ENCODE results near the gene RAB4B.
"Not testable (repeated sequence)": the region's sequence is repeated elsewhere in the genome, so short reads cannot be mapped to it uniquely, and the experiment has no call there.

RAB4B gene, protein sequence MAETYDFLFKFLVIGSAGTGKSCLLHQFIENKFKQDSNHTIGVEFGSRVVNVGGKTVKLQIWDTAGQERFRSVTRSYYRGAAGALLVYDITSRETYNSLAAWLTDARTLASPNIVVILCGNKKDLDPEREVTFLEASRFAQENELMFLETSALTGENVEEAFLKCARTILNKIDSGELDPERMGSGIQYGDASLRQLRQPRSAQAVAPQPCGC

DNA sequence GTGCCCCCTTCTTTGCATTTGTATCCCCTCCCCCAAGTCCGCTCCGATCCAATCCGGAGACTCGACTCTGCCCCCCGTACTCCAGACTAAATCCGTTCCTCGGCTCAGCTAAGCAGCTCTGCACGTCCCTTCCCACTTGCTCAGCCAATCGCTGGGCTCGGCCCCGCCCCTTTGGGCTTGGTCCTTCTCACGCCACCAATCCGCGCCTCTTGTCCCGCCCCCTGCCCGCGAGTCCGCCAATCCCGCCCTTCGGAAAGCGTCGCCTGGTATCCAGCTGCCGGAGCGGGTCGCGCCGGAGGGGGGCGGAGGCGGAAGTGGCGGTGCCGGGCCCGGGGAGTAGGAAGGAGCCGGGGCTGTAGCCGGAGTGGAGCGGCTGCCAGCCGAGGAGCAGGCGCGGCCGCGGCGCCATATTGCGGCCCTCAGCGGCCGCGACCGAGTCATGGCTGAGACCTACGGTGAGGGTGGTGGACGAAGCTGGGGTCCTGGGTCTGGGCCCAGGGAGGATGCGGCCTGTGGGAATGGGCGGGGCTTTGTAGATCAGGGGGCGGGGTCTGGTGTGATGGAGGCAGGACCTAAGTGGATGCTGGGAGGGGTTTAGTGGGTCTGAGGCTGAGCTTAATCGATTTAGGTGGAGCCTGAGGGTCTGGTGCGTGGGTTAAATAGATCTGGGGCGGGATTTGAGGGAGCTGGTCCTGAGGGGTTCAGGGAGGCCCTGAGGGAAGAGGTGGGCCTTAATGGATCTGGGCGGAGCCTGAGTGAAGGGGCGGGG lies at the start of gene RAB4B:
Gene RAB4B (plus strand): TSS at position 311 of the 769 bp plus-strand sequence. CDS start 129 bp downstream, at position 440.
- Histone ChIP-seq H3K36me3 (ENCODE audit: control insufficient read depth in 2 of 2, insufficient read depth in 2 of 2, low read length in 2 of 2) (peaks cover 0 to 3% of the 10 kb centered on the region in 2 donors), H3K4me1 (ENCODE audit: control insufficient read depth, insufficient read depth, low read length) (peaks cover 15% of the 10 kb centered on the region), H3K27ac (ENCODE audit: low read length) (peak within 1 kb of the TSS; percentile 98), H3K27me3 (ENCODE audit: control insufficient read depth in 1 of 2, insufficient read depth in 2 of 2, low read length in 2 of 2) (no peaks in the 10 kb centered on the region), H3K4me3 (ENCODE audit: low read length in 2 of 2) (peak within 1 kb of the TSS; percentile 78 to 93), H3K9ac (ENCODE audit: low read length in 2 of 2) (peak within 1 kb of the TSS; percentile 95 to 98), H3K9me3 (ENCODE audit: control insufficient read depth in 2 of 2, low read length in 2 of 2) (no peaks in the 10 kb centered on the region)

DNA sequence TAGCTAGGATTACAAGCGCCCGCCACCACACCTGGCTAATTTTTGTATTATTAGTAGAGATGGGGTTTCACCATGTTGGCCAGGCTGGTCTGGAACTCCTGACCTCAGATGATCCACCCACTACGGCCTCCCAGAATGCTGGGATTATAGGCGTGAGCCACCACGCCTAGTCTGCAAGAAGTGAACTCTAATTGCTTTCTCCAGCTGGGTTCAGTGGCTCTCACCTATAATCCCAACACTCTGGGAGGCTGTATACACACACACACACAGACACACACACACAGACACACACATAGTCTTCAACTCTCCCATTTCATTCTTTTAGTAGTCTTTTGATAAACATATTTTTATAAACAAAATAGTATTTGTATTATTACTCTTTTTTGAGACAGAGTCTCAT lies 48.0 kb upstream of the RAB4B start:
- H3K4me3 ChIP-seq (ENCODE audit: low read length in 2 of 2); H3K4me1 ChIP-seq (ENCODE audit: control insufficient read depth, insufficient read depth, low read length); H3K9ac ChIP-seq (ENCODE audit: low read length in 2 of 2); H3K27me3 ChIP-seq (ENCODE audit: control insufficient read depth in 1 of 2, insufficient read depth in 2 of 2, low read length in 2 of 2); H3K27ac ChIP-seq (ENCODE audit: low read length); H3K9me3 ChIP-seq (ENCODE audit: control insufficient read depth in 2 of 2, low read length in 2 of 2): not testable (repeated sequence)
- peaks cover 53 to 63% of the 10 kb centered on the region in 2 donors for H3K36me3 ChIP-seq (ENCODE audit: control insufficient read depth in 2 of 2, insufficient read depth in 2 of 2, low read length in 2 of 2)

DNA sequence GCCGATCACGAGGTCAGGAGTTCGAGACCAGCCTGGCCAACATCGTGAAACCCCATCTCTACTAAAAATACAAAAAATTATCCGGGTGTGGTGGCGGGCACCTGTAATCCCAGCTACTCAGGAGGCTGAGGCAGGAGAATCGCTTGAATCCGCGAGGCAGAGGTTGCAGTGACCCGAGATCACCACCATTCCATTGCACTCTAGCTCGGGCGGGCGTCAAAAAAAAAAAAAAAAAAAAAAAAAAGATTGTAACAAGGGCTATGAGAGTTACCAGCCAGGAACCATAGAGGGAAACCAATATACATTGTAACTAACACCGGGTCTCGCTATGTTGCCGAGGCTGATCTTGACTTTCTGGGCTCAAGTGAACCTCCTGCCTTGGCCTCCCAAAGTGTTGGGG lies 45.7 kb upstream of the RAB4B start:
- not testable (repeated sequence) for H3K9me3 ChIP-seq (ENCODE audit: control insufficient read depth in 2 of 2, low read length in 2 of 2); H3K4me1 ChIP-seq (ENCODE audit: control insufficient read depth, insufficient read depth, low read length); H3K4me3 ChIP-seq (ENCODE audit: low read length in 2 of 2); H3K27me3 ChIP-seq (ENCODE audit: control insufficient read depth in 1 of 2, insufficient read depth in 2 of 2, low read length in 2 of 2); H3K27ac ChIP-seq (ENCODE audit: low read length); H3K9ac ChIP-seq (ENCODE audit: low read length in 2 of 2)
- H3K36me3 ChIP-seq (ENCODE audit: control insufficient read depth in 2 of 2, insufficient read depth in 2 of 2, low read length in 2 of 2), result peaks cover 52 to 63% of the 10 kb centered on the region in 2 donors

DNA sequence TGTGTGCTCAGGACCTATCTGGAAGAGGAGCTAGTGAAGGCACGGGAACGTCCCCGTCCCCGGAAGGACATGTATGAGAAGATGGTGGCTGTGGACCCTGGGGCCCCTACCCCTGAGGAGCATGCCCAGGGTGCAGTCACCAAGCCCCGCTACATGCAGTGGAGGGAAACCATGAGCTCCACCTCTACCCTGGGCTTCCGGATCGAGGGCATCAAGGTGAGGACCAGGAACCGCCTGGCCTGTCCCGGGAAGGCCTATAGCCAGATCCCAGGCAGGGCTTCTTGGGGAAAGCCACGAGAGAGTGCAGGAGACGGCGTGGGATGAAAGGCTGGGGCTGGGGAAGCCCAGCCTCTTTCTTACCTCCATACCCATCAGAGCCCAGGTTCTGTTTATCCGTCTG lies 44.9 kb upstream of the RAB4B start:
- H3K9me3 ChIP-seq (ENCODE audit: control insufficient read depth in 2 of 2, low read length in 2 of 2), result no peaks in the 10 kb centered on the region
- H3K4me3 ChIP-seq (ENCODE audit: low read length in 2 of 2), result no peak overlapping the region
- H3K36me3 ChIP-seq (ENCODE audit: control insufficient read depth in 2 of 2, insufficient read depth in 2 of 2, low read length in 2 of 2), result peaks cover 53 to 61% of the 10 kb centered on the region in 2 donors
- no peak overlapping the region for H3K9ac ChIP-seq (ENCODE audit: low read length in 2 of 2)
- no peaks in the 10 kb centered on the region for H3K27me3 ChIP-seq (ENCODE audit: control insufficient read depth in 1 of 2, insufficient read depth in 2 of 2, low read length in 2 of 2)
- no peak overlapping the region for H3K27ac ChIP-seq (ENCODE audit: low read length)
- no peaks in the 10 kb centered on the region for H3K4me1 ChIP-seq (ENCODE audit: control insufficient read depth, insufficient read depth, low read length)

DNA sequence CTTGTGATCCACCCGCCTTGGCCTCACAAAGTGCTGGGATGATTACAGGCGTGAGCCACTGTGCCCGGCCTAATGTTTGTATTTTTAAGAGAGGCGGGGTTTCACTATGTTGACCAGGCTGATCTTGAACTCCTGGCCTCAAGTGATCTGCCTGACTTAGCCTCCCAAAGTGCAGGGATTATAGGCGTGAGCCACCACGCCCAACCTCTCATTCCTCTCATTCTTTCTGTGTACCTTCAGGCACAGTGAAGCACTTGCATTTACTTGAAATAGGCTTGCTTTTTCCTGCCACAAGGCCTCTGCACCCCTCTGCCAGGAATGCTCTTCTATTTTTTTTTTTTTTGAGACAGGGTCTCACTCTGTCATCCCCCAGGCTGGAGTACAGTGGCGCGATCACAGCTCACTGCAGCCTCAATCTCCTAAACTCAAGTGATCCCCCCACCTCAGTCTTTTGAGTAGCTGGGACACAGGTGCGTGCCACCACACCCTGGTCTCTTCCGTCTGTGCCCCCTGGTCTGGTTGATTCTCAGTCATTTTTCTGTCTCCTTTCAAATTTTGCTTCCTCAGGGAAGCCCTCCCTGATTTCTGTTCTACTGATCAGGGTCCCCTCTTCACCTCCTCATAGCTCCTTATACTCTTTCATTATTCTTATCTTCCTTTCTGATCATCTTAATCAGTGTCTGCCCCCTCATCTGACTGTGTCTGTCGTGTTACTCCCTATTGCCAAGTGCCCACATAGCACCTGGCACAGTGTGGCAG lies 42.9 kb upstream of the RAB4B start:
- Histone ChIP-seq H3K27ac (ENCODE audit: low read length) (no peak overlapping the region), H3K9me3 (ENCODE audit: control insufficient read depth in 2 of 2, low read length in 2 of 2) (no peaks in the 10 kb centered on the region), H3K4me1 (ENCODE audit: control insufficient read depth, insufficient read depth, low read length) (peaks cover 5% of the 10 kb centered on the region), H3K4me3 (ENCODE audit: low read length in 2 of 2) (no peak overlapping the region), H3K27me3 (ENCODE audit: control insufficient read depth in 1 of 2, insufficient read depth in 2 of 2, low read length in 2 of 2) (no peaks in the 10 kb centered on the region), H3K9ac (ENCODE audit: low read length in 2 of 2) (no peak overlapping the region), H3K36me3 (ENCODE audit: control insufficient read depth in 2 of 2, insufficient read depth in 2 of 2, low read length in 2 of 2) (peaks cover 52 to 68% of the 10 kb centered on the region in 2 donors)

DNA sequence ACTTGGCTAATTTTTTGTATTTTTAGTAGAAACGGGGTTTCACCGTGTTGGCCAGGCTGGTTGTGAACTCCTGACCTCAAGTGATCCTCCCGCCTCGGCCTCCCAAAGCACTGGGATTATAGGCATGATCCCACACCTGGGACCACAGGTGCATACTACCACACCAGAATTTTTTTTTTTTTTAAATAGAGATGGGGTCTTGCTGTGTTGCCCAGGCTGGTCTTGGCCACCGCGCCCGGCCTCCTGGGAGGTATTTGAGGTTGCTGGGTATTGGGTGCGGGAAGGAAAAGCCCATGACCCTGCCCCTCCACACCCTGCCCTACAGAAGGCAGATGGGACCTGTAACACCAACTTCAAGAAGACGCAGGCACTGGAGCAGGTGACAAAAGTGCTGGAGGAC lies 41.4 kb upstream of the RAB4B start:
- peaks cover 13% of the 10 kb centered on the region for H3K4me1 ChIP-seq (ENCODE audit: control insufficient read depth, insufficient read depth, low read length)
- no peak overlapping the region for H3K4me3 ChIP-seq (ENCODE audit: low read length in 2 of 2)
- H3K9ac ChIP-seq (ENCODE audit: low read length in 2 of 2), result no peak overlapping the region
- H3K9me3 ChIP-seq (ENCODE audit: control insufficient read depth in 2 of 2, low read length in 2 of 2), result no peaks in the 10 kb centered on the region
- H3K27me3 ChIP-seq (ENCODE audit: control insufficient read depth in 1 of 2, insufficient read depth in 2 of 2, low read length in 2 of 2), result no peaks in the 10 kb centered on the region
- H3K36me3 ChIP-seq (ENCODE audit: control insufficient read depth in 2 of 2, insufficient read depth in 2 of 2, low read length in 2 of 2), result peaks cover 42 to 56% of the 10 kb centered on the region in 2 donors
- H3K27ac ChIP-seq (ENCODE audit: low read length), result no peak overlapping the region

DNA sequence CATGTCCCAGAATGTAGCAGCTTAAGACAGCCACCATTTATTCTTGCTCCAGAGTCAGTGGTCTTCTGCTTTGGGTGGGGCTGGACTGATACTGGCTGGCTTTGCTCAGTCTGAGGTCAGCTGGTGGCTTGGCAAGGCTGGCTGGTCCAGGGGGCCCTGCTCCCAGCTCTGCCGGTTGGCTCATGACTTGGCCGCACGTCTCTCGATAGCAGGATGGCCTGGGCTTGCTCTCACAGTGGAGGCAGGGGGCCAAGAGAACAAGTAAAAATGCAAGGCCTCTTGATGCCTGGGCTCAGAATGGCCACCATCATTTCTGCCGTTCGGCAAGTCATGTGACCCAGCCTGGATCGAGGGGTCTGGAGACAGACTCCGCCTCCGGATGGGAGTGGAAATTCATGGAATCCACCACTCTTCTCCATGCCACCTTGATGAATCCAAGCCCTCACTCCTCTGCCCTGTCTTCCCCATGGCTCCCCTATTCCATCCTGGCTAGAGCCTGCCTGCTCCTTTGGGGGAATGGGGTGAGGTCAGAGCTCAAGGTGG lies 40.9 kb upstream of the RAB4B start:
- no peak overlapping the region for H3K9ac ChIP-seq (ENCODE audit: low read length in 2 of 2)
- no peaks in the 10 kb centered on the region for H3K27me3 ChIP-seq (ENCODE audit: control insufficient read depth in 1 of 2, insufficient read depth in 2 of 2, low read length in 2 of 2)
- H3K4me1 ChIP-seq (ENCODE audit: control insufficient read depth, insufficient read depth, low read length), result peaks cover 13% of the 10 kb centered on the region
- H3K36me3 ChIP-seq (ENCODE audit: control insufficient read depth in 2 of 2, insufficient read depth in 2 of 2, low read length in 2 of 2), result peaks cover 42 to 55% of the 10 kb centered on the region in 2 donors
- H3K4me3 ChIP-seq (ENCODE audit: low read length in 2 of 2), result no peak overlapping the region
- H3K9me3 ChIP-seq (ENCODE audit: control insufficient read depth in 2 of 2, low read length in 2 of 2), result no peaks in the 10 kb centered on the region
- no peak overlapping the region for H3K27ac ChIP-seq (ENCODE audit: low read length)

DNA sequence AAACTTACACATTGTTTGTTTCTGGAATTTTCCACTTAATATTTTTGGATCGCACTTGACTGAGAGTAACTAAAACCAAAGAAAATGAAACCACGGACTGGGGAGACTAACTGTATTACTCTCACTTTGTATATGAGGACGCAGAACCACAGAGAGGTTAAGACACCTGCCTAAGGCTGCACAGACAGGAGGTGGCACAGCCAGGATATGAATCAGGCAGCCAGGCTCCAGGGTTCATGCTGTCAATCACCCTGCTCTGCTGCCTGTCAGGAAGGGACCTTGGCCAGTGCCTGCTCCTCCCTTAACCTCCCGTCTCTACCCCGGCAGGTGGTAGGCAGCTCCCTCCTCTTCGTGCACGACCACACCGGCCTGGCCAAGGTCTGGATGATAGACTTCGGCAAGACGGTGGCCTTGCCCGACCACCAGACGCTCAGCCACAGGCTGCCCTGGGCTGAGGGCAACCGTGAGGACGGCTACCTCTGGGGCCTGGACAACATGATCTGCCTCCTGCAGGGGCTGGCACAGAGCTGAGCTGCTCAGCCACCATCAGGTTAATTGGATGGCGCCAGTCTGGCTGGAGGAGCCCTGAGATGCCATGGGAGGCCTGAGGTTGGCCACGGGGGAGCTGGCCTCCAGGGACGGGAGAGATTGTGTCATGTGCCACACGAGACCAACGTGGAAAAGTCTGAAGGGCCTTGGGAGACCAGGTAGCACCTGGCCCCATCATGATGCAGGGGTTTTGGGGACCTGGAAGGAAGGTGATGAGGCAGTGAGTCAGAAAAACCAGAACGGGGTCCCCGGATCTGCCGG lies 38.8 kb upstream of the RAB4B start:
- Histone ChIP-seq H3K27me3 (ENCODE audit: control insufficient read depth in 1 of 2, insufficient read depth in 2 of 2, low read length in 2 of 2) (no peaks in the 10 kb centered on the region), H3K4me3 (ENCODE audit: low read length in 2 of 2) (no peak overlapping the region), H3K27ac (ENCODE audit: low read length) (no peak overlapping the region), H3K9ac (ENCODE audit: low read length in 2 of 2) (no peak overlapping the region), H3K36me3 (ENCODE audit: control insufficient read depth in 2 of 2, insufficient read depth in 2 of 2, low read length in 2 of 2) (peaks cover 25 to 39% of the 10 kb centered on the region in 2 donors), H3K4me1 (ENCODE audit: control insufficient read depth, insufficient read depth, low read length) (peaks cover 13% of the 10 kb centered on the region), H3K9me3 (ENCODE audit: control insufficient read depth in 2 of 2, low read length in 2 of 2) (no peaks in the 10 kb centered on the region)

DNA sequence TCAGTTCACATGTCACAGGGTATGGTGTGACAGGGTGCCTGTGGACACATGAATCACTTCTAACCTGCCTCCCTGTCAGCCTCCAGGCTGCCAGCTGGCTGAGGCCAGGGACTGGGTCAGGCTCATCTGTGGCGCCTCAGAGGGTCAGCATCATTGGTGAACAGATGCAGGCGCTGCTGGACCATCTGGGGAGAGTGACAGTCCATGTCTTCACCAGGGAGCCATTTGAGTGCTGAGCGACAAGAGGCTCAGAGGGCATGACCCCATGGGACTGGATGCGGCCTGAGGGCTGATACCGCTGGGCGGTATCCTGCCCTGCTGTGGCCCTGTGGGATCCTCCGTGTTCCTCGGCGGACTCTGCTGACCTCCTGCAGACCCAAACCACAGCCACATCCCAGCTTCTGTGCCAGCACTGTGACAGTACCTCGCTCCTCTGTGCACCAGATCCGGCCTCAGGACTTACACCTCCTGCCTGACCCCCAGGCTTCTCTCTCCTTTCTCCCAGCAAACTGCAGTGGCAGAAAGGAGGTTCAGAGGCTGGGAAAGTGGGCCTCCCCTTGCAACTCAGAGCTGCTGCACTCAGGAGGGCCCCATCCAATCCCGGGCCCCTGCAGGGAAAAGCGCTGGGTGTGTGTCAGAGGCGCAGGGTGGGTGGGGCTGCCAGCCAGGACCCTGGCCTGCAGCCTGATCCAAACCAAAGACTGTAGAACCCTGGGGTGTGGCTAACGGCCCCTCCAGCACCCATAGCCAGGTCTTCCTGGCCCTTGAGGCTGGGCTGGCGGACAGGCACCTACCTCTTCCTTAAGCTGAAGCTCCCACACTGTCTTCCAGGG lies 38.0 kb upstream of the RAB4B start:
- Histone ChIP-seq H3K9ac (ENCODE audit: low read length in 2 of 2) (no peak overlapping the region), H3K4me1 (ENCODE audit: control insufficient read depth, insufficient read depth, low read length) (peaks cover 15% of the 10 kb centered on the region), H3K4me3 (ENCODE audit: low read length in 2 of 2) (peak overlapping the region in 1 of 2 donors; percentile 40), H3K36me3 (ENCODE audit: control insufficient read depth in 2 of 2, insufficient read depth in 2 of 2, low read length in 2 of 2) (peaks cover 19 to 36% of the 10 kb centered on the region in 2 donors), H3K27ac (ENCODE audit: low read length) (peak overlapping the region; percentile 64), H3K9me3 (ENCODE audit: control insufficient read depth in 2 of 2, low read length in 2 of 2) (no peaks in the 10 kb centered on the region), H3K27me3 (ENCODE audit: control insufficient read depth in 1 of 2, insufficient read depth in 2 of 2, low read length in 2 of 2) (no peaks in the 10 kb centered on the region)
